ENCODE results near the gene FAIM2. TPM values are rescaled to one million over a fixed set of nuclear protein-coding genes. Genes with fewer than 3 reads are reported as not detected.

Gene FAIM2
- 107 TPM for total RNA-seq

DNA sequence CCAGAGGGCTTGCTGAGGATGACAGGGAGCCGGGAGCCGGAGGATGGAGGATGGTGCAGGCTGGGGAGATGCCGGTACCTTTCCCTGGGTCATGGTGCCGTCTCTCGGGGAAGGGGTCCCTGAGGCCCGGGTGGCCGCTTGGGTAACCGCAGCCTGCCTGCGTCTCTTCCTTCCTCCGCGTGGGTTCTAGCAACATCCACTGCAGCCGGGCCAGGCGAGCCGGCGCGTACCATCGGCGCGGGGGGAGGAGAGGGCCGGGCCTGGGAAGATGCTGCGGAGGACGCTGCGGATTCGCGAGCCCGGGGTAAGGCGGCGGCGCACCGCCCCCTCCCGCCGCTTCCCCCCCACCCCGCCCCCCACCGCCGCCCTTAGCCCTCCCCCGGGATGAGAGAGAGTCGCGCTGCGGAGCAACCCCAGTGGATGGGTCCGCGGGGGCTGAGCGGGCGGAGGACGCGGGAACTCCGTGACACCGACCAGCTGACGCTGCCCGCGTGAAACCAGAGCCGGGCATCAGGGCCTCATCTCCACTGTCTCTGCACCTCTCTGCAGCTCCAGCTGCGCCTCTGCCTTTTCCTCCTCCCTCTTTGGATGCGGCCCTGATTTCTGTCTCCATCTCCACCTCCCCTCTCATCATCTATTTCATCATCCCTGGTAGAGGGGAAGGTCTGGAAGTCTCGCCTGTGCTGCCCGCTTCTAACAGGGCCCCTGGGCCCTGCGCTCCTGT, at the start of gene FAIM2:
Gene FAIM2, minus strand, starts transcription at position 201 of the 724 bp plus-strand sequence. Its CDS starts 108 bp downstream, at position 93.
- DNase-seq (ENCODE audit: low spot score) (peak; percentile 72), ATAC-seq (peak; percentile 86)
- intact Hi-C loops (cut with DNase I), result no loop called here

DNA sequence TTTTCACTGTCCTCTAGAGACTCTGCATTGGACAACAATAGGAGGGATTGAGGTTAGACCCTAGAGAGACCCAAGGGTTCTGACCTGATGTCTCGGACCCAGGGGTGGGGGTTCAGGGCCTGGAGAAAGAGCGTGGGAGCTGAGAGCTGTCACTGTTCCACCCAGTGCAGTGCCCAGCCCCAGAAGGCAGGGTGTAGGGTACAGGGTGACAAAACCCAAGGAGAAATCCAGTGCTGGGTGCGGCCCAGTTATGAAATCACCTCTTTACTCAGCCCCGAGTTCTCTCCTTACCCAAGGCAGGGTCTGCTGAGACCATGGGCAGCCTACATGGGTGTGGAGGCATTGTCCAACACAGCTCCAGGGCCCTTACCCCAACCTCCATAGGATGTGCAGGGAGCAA, 49.5 kb upstream of the FAIM2 start:
- DNase-seq (ENCODE audit: low spot score) (no peak), ATAC-seq (no peak)
- intact Hi-C loops (cut with DNase I), result no loop called here

DNA sequence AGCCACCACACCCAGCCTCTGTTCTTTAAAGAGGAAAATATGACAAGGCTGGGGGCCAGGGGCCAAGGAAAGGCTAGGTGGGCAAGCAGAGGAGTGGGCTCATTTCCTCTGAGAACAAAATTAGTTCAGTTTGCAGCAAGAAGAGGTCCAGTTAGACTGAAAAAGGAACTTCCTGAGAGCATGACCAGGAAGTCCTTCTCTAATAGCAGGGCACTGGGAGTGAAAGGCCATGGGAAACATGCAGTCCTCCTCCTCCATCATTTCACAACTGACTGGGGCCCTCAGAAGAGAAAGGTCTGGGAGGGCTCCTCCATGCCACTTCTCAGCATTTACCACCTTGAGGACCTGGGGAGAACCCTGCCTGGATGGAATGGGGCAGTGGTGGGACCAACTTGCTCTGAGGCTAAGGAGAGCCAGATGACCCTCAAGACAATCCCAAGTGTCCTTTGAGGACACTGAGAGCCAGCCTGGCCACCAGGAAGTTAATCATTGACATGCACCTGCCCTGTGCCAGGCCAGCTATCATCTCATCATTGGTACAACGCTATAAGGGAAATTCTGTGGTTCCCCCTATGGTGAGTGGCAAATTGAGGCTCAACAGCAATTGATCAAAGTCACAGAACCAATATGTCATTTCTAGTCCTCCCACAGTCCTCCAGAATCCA, 48.8 kb upstream of the FAIM2 start:
- intact Hi-C loops (cut with DNase I), result no loop called here
- DNase-seq (ENCODE audit: low spot score), result no peak
- no peak for ATAC-seq

DNA sequence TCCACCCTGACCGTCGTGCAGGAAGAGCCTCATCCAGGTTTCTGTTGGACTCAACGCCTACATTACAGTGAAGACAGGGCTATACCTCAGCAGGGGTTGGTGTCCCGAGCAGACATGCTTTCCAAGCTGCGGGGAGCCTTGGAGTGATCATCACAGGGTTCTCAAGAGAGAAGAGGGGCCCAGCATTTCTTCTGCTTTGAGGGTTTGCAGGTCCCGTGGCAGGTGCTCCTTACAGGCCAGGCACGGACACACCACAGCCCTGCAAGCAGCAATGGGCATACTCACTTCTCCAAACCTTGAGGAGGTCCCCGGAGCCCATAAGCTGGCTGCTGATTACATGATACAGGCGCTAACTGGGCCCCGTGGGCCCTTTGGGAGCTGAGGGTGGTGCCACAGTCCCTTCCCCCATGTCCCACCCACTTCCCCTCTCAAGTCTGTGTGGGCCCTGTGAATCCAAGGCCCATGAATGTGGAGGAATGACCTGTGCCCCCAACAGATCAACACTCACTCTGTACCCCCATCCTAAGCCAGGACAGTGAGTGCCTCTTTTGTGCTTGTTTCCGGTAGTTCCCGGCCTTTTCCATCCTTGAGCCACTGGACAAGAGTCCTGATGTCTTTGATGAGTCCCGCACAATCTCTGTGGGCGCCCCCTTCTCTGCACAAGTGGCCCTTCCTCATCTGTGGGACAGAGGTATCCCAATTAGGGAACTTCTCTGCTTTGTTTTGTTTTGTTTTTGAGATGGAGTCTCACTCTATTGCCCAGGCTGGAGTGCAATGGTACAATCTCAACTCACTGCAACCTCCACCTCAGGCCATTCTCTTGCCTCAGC, 47.9 kb upstream of the FAIM2 start:
- intact Hi-C loops (cut with DNase I), result no loop called here
- no peak for ATAC-seq
- no peak for DNase-seq (ENCODE audit: low spot score)

- ATAC-seq, result peak; percentile 31
- intact Hi-C loops (cut with DNase I), result no loop called here
- DNase-seq (ENCODE audit: low spot score), result peak; percentile 45
Measured at GRCh38 chr12:49950273-49951251, 46.9 kb upstream of the FAIM2 start, which contains the start of gene AQP2. AQP2 (plus strand) TSS chr12:49950737; CDS start chr12:49950831, 94 bp downstream.

DNA sequence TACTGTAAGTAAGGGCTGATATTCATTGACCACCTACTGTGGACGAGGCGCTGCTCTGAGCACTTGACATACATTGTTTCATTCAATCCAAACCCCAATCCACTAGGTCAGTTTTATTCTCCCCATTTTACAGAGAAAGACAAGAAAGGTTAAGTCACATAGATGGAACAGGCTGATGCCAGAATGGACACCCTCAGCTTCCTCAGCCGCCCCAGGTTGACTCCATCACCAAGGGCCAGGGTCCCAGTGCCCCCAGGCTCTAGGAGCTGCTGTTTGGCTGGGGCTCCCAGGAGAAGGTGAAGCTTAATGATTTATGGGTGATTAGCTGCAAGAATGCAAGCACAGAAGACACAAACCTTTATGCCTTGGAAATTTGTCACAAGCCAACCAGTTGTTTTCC, 46.2 kb upstream of the FAIM2 start:
- DNase-seq (ENCODE audit: low spot score), result no peak
- intact Hi-C loops (cut with DNase I), result no loop called here
- no peak for ATAC-seq

DNA sequence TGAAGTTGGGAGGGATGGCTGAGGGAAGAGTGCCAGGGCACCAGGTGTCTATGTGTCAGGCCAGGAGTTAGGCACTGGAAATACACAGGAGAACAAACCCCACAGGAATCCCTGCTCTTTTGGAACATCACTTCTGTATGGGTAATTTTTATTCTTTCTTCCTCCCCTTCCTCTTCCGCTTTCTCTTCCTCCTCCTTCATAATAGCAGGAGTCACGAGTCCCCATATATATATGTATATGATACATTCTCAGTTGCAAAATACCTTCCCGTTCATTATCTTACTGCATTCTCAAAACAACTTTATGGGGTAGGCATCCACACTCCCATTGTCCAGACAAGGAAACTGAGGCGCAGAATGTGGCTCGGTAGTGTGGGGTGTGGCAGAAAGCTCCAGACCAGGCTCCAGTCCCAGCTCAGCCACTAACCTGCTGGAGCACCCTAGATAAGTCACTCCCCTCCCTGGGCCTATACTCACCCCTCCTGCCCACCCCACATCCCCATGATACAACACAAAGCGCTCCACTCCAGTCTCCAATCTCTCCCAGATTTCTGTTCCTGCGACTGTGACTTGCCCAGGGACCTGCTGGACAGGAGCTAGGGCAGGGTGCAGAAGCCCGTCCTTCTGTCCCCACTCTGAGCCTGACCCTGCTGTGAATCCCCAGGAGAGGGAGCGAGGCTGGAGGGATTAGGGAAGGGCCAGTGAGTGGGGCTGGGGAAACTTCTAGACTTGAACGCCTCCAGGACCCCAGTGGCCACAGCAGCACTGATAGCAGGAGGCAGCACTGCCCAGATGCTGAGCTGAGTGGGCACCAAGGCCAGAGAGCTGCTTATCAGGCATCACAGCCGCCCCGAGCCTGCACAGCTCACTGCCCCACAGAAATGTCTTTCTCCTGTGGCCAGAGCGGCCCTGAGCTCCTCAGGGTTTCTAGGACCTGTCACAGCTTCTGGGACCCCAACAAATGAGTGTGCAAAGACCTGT, 45.5 kb upstream of the FAIM2 start:
- DNase-seq (ENCODE audit: low spot score) (peak; percentile 28), ATAC-seq (no peak)
- intact Hi-C loops (cut with DNase I), result no loop called here

- ATAC-seq (no peak), DNase-seq (ENCODE audit: low spot score) (peak; percentile 27)
- intact Hi-C loops (cut with DNase I), result no loop called here
Measured at GRCh38 chr12:49947593-49948226, 44.0 kb upstream of the FAIM2 start.

GRCh38 chr12:49946497-49946896, 42.8 kb upstream of the FAIM2 start:
- DNase-seq (ENCODE audit: low spot score) (no peak), ATAC-seq (no peak)
- intact Hi-C loops (cut with DNase I), result no loop called here

DNA sequence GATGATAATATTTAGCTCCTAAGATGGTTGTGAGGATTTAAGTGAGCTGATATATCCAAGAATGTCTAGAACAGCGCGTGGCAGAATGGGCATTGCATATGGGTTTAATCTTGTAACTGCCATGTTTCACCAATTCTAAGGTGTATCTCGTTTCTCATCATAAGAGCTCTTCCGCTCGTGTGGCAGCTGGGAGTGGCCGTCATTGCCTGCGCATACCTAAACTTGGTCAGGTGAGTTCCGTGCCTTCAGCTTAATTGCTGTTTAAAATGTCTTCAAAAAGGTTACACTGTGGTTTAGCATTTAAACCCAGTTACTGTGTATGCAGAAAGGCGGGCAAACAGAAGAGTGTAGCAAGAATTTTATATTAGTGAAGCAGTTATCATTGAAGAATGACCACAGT, 42.4 kb upstream of the FAIM2 start:
- ATAC-seq (no peak), DNase-seq (ENCODE audit: low spot score) (peak; percentile 38)
- intact Hi-C loops (cut with DNase I), result no loop called here

DNA sequence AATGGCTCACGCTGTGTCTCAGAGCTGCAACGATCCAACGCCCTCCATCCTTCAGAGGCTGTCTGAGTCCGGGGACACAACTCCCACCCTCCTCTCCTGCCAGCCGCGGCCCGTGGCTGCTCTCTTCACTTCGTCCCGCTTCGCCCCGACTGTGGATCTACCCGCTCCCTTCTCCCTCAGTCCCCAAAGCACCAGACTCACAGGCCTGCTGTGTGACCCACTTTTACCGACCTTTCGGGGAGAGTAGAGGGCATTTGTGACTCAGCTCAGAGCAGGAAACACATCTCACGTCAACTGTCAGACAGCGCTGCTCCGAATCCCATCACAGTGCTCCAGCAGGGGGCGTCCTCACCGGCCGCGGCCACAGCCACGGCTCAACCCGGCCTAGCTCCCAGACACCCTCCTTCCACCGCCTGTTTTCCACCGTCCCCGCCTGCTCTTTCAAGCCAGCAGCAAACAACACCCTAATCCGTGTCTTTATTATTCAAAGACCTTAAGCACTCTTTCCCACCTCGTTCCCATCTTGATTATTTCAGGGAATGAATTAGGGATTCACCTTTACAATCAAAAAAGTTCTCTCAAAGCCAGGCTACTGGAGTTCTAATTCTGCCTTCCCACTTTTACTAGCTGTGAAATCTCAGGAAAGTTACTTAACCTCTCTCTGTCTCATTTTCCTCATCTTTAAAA, 41.8 kb upstream of the FAIM2 start:
- DNase-seq (ENCODE audit: low spot score) (peak; percentile 92), ATAC-seq (peak; percentile 95)
- intact Hi-C loops (cut with DNase I), result no loop called here

- ATAC-seq (no peak), DNase-seq (ENCODE audit: low spot score) (no peak)
- intact Hi-C loops (cut with DNase I), result no loop called here
Measured at GRCh38 chr12:49944718-49945117, 41.0 kb upstream of the FAIM2 start.

DNA sequence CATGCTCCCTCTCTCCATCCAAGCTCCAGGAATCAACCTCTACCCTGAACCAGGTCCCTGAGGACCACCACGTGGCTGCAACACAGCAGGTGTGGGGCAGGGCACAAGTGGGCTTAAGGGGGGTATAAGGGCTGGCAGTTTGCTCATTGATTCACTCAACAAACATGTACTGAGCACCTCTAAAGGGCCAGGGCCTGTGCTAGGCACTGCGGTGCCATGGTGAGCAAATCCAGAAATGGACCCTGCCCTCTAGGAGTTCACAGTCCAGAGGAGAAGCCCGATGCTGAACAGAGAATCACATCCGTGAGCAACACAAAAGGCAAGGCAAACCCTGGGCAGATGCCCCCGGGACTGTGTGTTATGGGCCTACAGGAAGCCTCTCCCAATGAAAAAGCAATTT, 40.3 kb upstream of the FAIM2 start:
- no peak for DNase-seq (ENCODE audit: low spot score)
- intact Hi-C loops (cut with DNase I), result no loop called here
- no peak for ATAC-seq

GRCh38 chr12:49943625-49943960, 39.9 kb upstream of the FAIM2 start:
- no peak for ATAC-seq
- intact Hi-C loops (cut with DNase I), result no loop called here
- DNase-seq (ENCODE audit: low spot score), result no peak

GRCh38 chr12:49942921-49943624, 39.4 kb upstream of the FAIM2 start:
- ATAC-seq, result no peak
- peak; percentile 30 for DNase-seq (ENCODE audit: low spot score)
- intact Hi-C loops (cut with DNase I), result no loop called here

GRCh38 chr12:49942512-49942893, 38.8 kb upstream of the FAIM2 start:
- intact Hi-C loops (cut with DNase I), result no loop called here
- DNase-seq (ENCODE audit: low spot score), result no peak
- ATAC-seq, result no peak
